ENCODE measurements around the gene ZCCHC18. TPM values are rescaled to one million over a fixed set of nuclear protein-coding genes. Genes with fewer than 3 reads are reported as not detected.

ZCCHC18 gene
- polyA plus RNA-seq, 1 of the 3 experiments (the other 2 are of a cell fraction) = 7.5 TPM

DNA sequence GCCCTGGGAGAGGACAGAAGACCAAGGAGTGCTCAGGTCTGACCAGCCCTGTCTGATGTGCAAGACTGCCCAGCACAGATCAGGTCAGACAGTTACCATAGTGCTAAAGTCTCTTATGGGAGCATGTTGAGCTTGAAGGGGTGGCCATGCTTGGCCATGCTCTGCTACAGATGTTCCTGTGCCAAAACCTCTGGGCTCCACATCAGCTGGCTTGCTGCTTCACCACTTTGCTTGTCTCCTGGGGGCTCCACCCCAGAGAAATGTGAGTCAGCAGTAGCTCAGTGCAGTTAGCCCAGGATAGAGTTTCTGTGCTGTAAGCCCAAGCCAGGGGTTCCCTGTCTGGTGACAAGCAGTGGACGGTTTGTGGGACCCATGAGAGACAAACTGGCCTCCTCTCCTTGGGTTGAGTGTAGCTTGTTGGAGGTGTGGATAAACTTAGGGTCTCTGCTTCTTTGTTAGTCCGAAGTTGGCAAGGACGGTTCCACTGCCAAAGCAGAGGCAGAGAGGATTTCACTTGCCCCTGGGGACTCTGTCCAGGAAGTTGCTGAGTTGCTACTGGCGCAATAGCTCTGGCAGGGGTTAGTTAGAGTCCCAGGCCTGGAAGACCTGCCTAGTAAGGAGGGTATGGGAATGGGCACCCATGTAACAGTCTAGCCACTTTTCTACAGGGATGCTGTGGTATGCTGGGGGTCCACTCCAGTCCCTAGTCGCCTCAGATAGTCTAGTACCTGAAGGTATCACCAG is 27.6 kb upstream of the ZCCHC18 start (continued):
- TF ChIP-seq MXI1 (IDR thresholded peaks at IDR 0.05; ENCODE audit: low read depth, low read length) (no peak), NRF1 (IDR thresholded peaks at IDR 0.05; ENCODE audit: low read depth, low read length) (no peak), FOXJ3 (CRISPR knock-in tag; IDR thresholded peaks at IDR 0.05) (no peak), NFIC (IDR thresholded peaks at IDR 0.05; ENCODE audit: borderline replicate concordance) (no peak), EZH2phosphoT487 (IDR thresholded peaks at IDR 0.05; ENCODE audit: borderline replicate concordance, low read depth) (no peak), ELF1 (IDR thresholded peaks at IDR 0.05) (no peak)
- TF ChIP-seq, protein P1, sequence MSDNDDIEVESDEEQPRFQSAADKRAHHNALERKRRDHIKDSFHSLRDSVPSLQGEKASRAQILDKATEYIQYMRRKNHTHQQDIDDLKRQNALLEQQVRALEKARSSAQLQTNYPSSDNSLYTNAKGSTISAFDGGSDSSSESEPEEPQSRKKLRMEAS (IDR thresholded peaks at IDR 0.05; ENCODE audit: low read depth) = no peak

DNA sequence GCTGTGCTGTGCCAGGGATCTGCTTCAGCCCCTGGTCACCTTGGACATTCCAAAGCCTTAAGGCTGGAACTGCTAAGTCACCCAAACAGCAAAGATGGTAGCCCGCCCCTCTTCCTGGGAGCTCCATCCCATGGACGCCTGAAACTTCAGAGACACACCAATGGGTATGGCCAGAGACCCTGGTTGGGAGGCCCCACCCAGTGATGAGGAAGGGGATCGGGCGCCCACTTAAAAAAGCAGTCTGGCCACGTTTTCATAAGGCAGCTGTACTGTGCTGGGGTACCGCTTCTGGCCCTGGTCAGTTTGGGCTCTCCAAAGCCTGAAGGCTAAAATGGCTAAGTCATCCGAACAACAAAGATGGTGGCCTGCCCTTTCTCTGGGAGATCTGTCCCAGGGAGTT is 26.8 kb upstream of the ZCCHC18 start:
- Histone ChIP-seq H2AFZ (ENCODE audit: low read depth) (no peak overlapping the region), H3K4me3 (ENCODE audit: low read depth in 2 of 2, low read length in 1 of 2) (no peak overlapping the region), H3K9me3 (no peaks in the 10 kb centered on the region), H3K4me2 (no peak overlapping the region), H3K9me2 (no peaks in the 10 kb centered on the region), H3K9ac (no peak overlapping the region), H3F3A (replicated peaks; ENCODE audit: insufficient read depth) (no peaks in the 10 kb centered on the region), H4K20me1 (ENCODE audit: insufficient read depth) (no peaks in the 10 kb centered on the region), H3K36me3 (replicated peaks in 1 of 2; ENCODE audit: control insufficient read depth in 1 of 2, insufficient read depth in 2 of 2, low read length in 1 of 2) (no peaks in the 10 kb centered on the region), H3K27ac (ENCODE audit: low read depth in 2 of 2, low read length in 1 of 2) (no peak overlapping the region), H3K4me1 (ENCODE audit: control insufficient read depth in 1 of 2, insufficient read depth in 2 of 2, low read depth in 1 of 2, low read length in 1 of 2) (no peaks in the 10 kb centered on the region), H3K79me2 (ENCODE audit: insufficient read depth) (no peaks in the 10 kb centered on the region), H3K27me3 (ENCODE audit: insufficient read depth) (peaks cover 12% of the 10 kb centered on the region; the same call in 1 of the 2 replicates)
- ChIA-PET POLR2A (no interaction called here), CTCF (interaction anchor here (1.4 kb wide), 1 partner anchor 51 kb away, joined by 4 read pairs; no protein-coding TSS in a partner anchor)
- DNase-seq = no peak
- no peak for TF ChIP-seq RXRA (IDR thresholded peaks at IDR 0.05; ENCODE audit: borderline replicate concordance, low read depth)
- TF ChIP-seq EP300 (IDR thresholded peaks at IDR 0.05; ENCODE audit: borderline replicate concordance in 1 of 2, low read depth in 1 of 2, low read length in 1 of 2) = no peak
- TF ChIP-seq RFX5 (IDR thresholded peaks at IDR 0.05; ENCODE audit: low read length) = no peak
- TF ChIP-seq GABPA (IDR thresholded peaks at IDR 0.05; ENCODE audit: low read depth) = no peak
- no peak for TF ChIP-seq GATA2 (CRISPR knock-in tag; IDR thresholded peaks at IDR 0.05)
- TF ChIP-seq, protein P2, sequence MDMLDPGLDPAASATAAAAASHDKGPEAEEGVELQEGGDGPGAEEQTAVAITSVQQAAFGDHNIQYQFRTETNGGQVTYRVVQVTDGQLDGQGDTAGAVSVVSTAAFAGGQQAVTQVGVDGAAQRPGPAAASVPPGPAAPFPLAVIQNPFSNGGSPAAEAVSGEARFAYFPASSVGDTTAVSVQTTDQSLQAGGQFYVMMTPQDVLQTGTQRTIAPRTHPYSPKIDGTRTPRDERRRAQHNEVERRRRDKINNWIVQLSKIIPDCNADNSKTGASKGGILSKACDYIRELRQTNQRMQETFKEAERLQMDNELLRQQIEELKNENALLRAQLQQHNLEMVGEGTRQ (IDR thresholded peaks at IDR 0.05; ENCODE audit: borderline replicate concordance, low read depth, low read length) = no peak
- TF ChIP-seq SMC3 (IDR thresholded peaks at IDR 0.05; ENCODE audit: low read depth, low read length) = no peak
- no peak for TF ChIP-seq RAD21 (IDR thresholded peaks at IDR 0.05; ENCODE audit: low read length)
- no peak for TF ChIP-seq NFIC (IDR thresholded peaks at IDR 0.05; ENCODE audit: borderline replicate concordance)
- 19% methylated on average over 4 of the region's 7 CpGs for WGBS (ENCODE audit: low lambda C conversion rate)

DNA sequence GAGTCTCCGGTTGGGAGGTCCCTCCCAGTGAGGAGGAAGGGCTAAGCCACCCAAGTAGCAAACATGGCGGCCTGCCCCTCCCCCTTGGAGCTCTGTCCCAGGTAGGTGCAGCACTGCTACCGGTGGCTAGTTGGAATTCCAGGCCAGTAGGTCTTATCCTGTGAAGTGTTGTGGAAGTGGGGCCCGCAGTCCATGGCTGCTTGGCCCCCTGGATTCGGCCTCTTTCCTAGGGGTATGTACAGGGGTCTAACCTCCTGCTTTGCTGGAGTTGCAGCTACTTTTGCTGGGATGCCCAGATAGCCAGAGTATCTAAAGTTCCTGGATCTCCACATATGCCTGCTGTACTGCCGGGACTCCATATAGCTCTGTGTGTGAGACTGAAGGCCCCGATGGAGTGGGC is 26.4 kb upstream of the ZCCHC18 start:
- CTCF ChIA-PET = interaction anchor here (1.4 kb wide), 1 partner anchor 50 kb away, joined by 4 read pairs; no protein-coding TSS in a partner anchor
- Histone ChIP-seq H3K4me1 (ENCODE audit: control insufficient read depth in 1 of 2, insufficient read depth in 2 of 2, low read depth in 1 of 2, low read length in 1 of 2) (no peaks in the 10 kb centered on the region), H3K9me2 (no peaks in the 10 kb centered on the region), H3K4me3 (ENCODE audit: low read depth in 2 of 2, low read length in 1 of 2) (no peak overlapping the region), H3K27me3 (ENCODE audit: insufficient read depth) (peaks cover 12% of the 10 kb centered on the region; the same call in 1 of the 2 replicates), H3K36me3 (replicated peaks in 1 of 2; ENCODE audit: control insufficient read depth in 1 of 2, insufficient read depth in 2 of 2, low read length in 1 of 2) (no peaks in the 10 kb centered on the region), H4K20me1 (ENCODE audit: insufficient read depth) (no peaks in the 10 kb centered on the region), H2AFZ (ENCODE audit: low read depth) (no peak overlapping the region), H3K27ac (ENCODE audit: low read depth in 2 of 2, low read length in 1 of 2) (no peak overlapping the region), H3K9me3 (no peaks in the 10 kb centered on the region), H3K79me2 (ENCODE audit: insufficient read depth) (no peaks in the 10 kb centered on the region), H3K4me2 (no peak overlapping the region), H3F3A (replicated peaks; ENCODE audit: insufficient read depth) (no peaks in the 10 kb centered on the region), H3K9ac (no peak overlapping the region)
- POLR2A ChIA-PET = no interaction called here
- no peak for DNase-seq
- 29% methylated on average over 4 of the region's 7 CpGs for WGBS (ENCODE audit: low lambda C conversion rate)
- no peak for TF ChIP-seq RCOR1 (IDR thresholded peaks at IDR 0.05; ENCODE audit: low read length)
- no peak for TF ChIP-seq EP300 (IDR thresholded peaks at IDR 0.05; ENCODE audit: borderline replicate concordance in 1 of 2, low read depth in 1 of 2, low read length in 1 of 2)
- TF ChIP-seq NRF1 (IDR thresholded peaks at IDR 0.05; ENCODE audit: low read depth, low read length) = no peak
- no peak for TF ChIP-seq FOSL2 (IDR thresholded peaks at IDR 0.05; ENCODE audit: borderline replicate concordance, low read depth)
- TF ChIP-seq TCF12 (IDR thresholded peaks at IDR 0.05) = no peak
- TF ChIP-seq FOXJ3 (CRISPR knock-in tag; IDR thresholded peaks at IDR 0.05) = no peak
